A549 (cell line): ENCODE results near the gene ACSM6.

Experiments used
- BCL3 ChIP-seq: fragments of >200 bp; sonication (Bioruptor Twin); formaldehyde crosslinking; IDR thresholded peaks from 3 replicates; pipeline ENCODE4 v1.6.1; 2016
- CEBPB ChIP-seq, 2 experiments: fragments of >200 bp in 1 of 2; sonication (Bioruptor Twin) in 1 of 2; formaldehyde crosslinking in 1 of 2; IDR thresholded peaks; 2 replicates each; pipeline ENCODE4 v1.6.1; 2012 to 2016
- CTCF ChIP-seq: fragments of >200 bp; sonication (Bioruptor Twin); formaldehyde crosslinking; IDR thresholded peaks from 3 replicates; pipeline ENCODE4 v1.5.1; 2016
- EP300 ChIP-seq, 2 experiments: fragments of >200 bp; sonication (Bioruptor Twin); formaldehyde crosslinking; IDR thresholded peaks; 2 replicates in 1 of 2; 3 replicates in 1 of 2; pipeline ENCODE4 v1.6.1; 2016 to 2017
- ESRRA ChIP-seq: fragments of 150-350 bp; IDR thresholded peaks from 2 replicates; pipeline ENCODE4 v1.6.1; 2014; ENCODE audit warnings: mild to moderate bottlenecking, low read length, borderline replicate concordance
- MYC ChIP-seq: IDR thresholded peaks from 2 replicates; pipeline ENCODE4 v1.6.1; 2012; ENCODE audit warnings: mild to moderate bottlenecking, inconsistent platforms, low read length, improper control_type of control experiment, borderline replicate concordance
- POLR2A ChIP-seq: IDR thresholded peaks from 2 replicates; pipeline ENCODE4 v1.6.1; 2012; ENCODE audit warnings: mild to moderate bottlenecking, low read length
- RAD21 ChIP-seq, 2 experiments: fragments of >200 bp in 1 of 2; sonication (Bioruptor Twin) in 1 of 2; formaldehyde crosslinking in 1 of 2; IDR thresholded peaks in 1 of 2; conservative IDR thresholded peaks in 1 of 2; 2 replicates in 1 of 2; 3 replicates in 1 of 2; pipeline ENCODE4 v1.6.1; 2012 to 2018; ENCODE audit warnings: inconsistent platforms in 1 of 2
- TFCP2L1 ChIP-seq: fragments of 250-450 bp; sonication (Bioruptor Pico); IDR thresholded peaks from 2 replicates; pipeline ENCODE4 v1.5.0; 2021; ENCODE audit warnings: mild to moderate bottlenecking
- ZFP36 ChIP-seq: fragments of 450-650 bp; IDR thresholded peaks from 2 replicates; pipeline ENCODE4 v1.6.1; 2014; ENCODE audit warnings: borderline replicate concordance; ENCODE audit not compliant: partially characterized antibody
- TF ChIP-seq, protein P1 (sequence below): IDR thresholded peaks from 2 replicates; pipeline ENCODE4 v1.6.1; 2012
- TF ChIP-seq, protein P2 (sequence below): fragments of 450-650 bp; IDR thresholded peaks from 2 replicates; pipeline ENCODE4 v1.6.1; 2014; ENCODE audit warnings: antibody characterized with exemption

- no peak for TF ChIP-seq CTCF
- TF ChIP-seq, protein P1, sequence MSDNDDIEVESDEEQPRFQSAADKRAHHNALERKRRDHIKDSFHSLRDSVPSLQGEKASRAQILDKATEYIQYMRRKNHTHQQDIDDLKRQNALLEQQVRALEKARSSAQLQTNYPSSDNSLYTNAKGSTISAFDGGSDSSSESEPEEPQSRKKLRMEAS, result no peak
- no peak for TF ChIP-seq MYC
- no peak for TF ChIP-seq BCL3
- TF ChIP-seq EP300 (IDR thresholded peaks at IDR 0.05), result no peak
- TF ChIP-seq CEBPB (IDR thresholded peaks at IDR 0.05), result no peak
- no peak for TF ChIP-seq POLR2A
- TF ChIP-seq ZFP36, result no peak
- no peak for TF ChIP-seq RAD21 (conservative IDR thresholded peaks at IDR 0.05 in 1 of 2, IDR thresholded peaks at IDR 0.05 in 1 of 2)
- no peak for TF ChIP-seq TFCP2L1
- no peak for TF ChIP-seq ESRRA
- TF ChIP-seq, protein P2, sequence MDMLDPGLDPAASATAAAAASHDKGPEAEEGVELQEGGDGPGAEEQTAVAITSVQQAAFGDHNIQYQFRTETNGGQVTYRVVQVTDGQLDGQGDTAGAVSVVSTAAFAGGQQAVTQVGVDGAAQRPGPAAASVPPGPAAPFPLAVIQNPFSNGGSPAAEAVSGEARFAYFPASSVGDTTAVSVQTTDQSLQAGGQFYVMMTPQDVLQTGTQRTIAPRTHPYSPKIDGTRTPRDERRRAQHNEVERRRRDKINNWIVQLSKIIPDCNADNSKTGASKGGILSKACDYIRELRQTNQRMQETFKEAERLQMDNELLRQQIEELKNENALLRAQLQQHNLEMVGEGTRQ, result no peak
These were observed 42.2 kb downstream of the ACSM6 start for GRCh38 chr10:95236068-95236903.
